ENCODE data around the gene ZNF619.

Gene ZNF619

DNA sequence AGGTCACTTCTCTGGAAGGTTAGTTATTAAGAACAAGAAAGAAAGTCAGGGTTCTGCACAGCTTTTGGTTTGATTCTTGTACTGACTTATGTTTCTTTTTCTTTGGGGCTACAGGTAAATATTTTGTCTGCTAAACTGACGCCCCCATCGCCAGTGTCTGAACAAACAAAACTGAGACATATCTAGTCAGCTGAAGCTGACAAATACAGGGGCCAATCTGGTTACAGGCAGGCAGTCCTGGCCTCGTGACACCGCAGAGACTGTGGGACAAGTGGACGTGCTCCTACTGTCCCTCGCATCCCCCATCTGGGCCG lies 24.4 kb upstream of the ZNF619 start:
- H3K4ac ChIP-seq (ENCODE audit: low read depth in 1 of 2, low read length in 2 of 2) = peak overlapping the region; percentile 5 to 88
- H3K4me3 ChIP-seq (ENCODE audit: insufficient read depth in 1 of 2, low read depth in 1 of 2, low read length in 2 of 2) = peak overlapping the region; percentile 62 to 84
- DNase-seq = no peak
- peaks cover 10% of the 10 kb centered on the region for H3K79me1 ChIP-seq (replicated peaks; ENCODE audit: low read length, poor library complexity, severe bottlenecking)
- H3K4me2 ChIP-seq (ENCODE audit: low read length, poor library complexity, severe bottlenecking) = peak overlapping the region; percentile 72
- peak overlapping the region; percentile 46 to 86 for H3K18ac ChIP-seq (ENCODE audit: low read depth in 1 of 2, low read length in 2 of 2)
- peak overlapping the region; percentile 0 for H2BK15ac ChIP-seq (ENCODE audit: low read depth, poor library complexity, severe bottlenecking)
- no peak overlapping the region for H2AK5ac ChIP-seq (ENCODE audit: low read length, severe bottlenecking)
- H2BK12ac ChIP-seq (ENCODE audit: low read length in 2 of 2) = peak overlapping the region in 1 of 2 experiments; percentile 29
- no peaks in the 10 kb centered on the region for H3K27me3 ChIP-seq (ENCODE audit: control insufficient read depth in 1 of 2, insufficient read depth in 1 of 2, low read length in 2 of 2)
- H3K9ac ChIP-seq (ENCODE audit: low read length) = peak overlapping the region; percentile 97
- no peaks in the 10 kb centered on the region for H3K9me3 ChIP-seq (ENCODE audit: control insufficient read depth, low read length)
- 7% methylated on average over 7 of the region's 7 CpGs for WGBS
- peak overlapping the region in 1 of 2 experiments; percentile 36 for H3K23ac ChIP-seq (ENCODE audit: low read length in 2 of 2)
- H2BK120ac ChIP-seq (ENCODE audit: low read depth, low read length) = peak overlapping the region; percentile 39
- H2BK5ac ChIP-seq (ENCODE audit: low read depth, low read length, poor library complexity, severe bottlenecking) = peak overlapping the region; percentile 19
- H3K27ac ChIP-seq (ENCODE audit: low read length, poor library complexity, severe bottlenecking) = peak overlapping the region; percentile 34
- peak overlapping the region; percentile 49 for H2AFZ ChIP-seq (ENCODE audit: low read depth, low read length)
- peak overlapping the region; percentile 61 for H4K8ac ChIP-seq (ENCODE audit: low read length)
- peaks cover 8% of the 10 kb centered on the region for H3K4me1 ChIP-seq (ENCODE audit: control insufficient read depth, insufficient read depth, low read depth, low read length)
- peaks cover 0 to 21% of the 10 kb centered on the region in 2 experiments for H3K36me3 ChIP-seq (ENCODE audit: control insufficient read depth in 1 of 2, insufficient read depth in 2 of 2, low read depth in 1 of 2, low read length in 2 of 2)
- peak overlapping the region in 1 of 2 experiments; percentile 90 for H3K14ac ChIP-seq (ENCODE audit: low read length in 2 of 2)
- H4K91ac ChIP-seq (ENCODE audit: low read length) = peak overlapping the region; percentile 48

DNA sequence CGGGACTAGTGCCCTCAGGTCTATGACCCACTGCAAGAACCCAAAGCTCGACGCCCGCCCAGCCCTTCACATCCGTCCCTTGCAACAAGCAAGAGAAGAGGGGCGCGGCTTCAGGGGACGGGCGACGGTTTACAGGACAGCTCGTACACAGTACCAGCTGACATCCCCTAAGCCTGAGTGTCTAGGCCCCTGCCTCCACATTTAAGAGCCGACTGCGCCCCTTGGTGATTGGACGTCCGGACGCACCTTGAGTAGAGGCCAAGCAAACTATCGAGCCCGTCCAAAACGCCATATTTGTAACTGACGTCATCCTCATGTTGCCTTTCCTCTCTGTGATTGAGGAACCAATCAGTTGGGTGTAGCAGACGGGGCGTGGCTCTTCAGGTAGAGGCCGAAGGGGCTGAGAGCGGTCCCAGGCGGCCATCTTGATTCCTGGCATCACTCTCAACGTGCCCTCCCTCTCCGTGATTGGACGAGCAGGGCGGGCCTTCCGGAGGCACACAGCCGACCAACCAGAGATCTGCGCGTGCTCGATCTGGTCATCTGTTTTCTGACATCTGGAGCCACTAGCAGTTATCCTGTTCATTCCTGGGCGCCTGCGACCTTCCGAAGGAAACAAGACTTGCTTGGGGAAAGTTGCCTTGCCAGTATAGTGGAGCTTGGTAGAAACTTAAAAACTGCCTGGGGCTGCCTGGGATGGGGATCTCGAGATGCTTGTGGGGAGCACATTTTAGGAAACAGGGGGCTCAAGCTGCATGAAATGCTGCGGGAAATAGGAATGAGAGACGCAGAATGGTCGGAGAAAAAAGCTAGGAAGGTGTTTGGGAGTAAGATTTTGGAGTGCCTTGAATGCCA lies 23.8 kb upstream of the ZNF619 start:
- WGBS = under 1% methylated on average over 41 of the region's 41 CpGs
- no peak overlapping the region for H2AK5ac ChIP-seq (ENCODE audit: low read length, severe bottlenecking)
- H2BK120ac ChIP-seq (ENCODE audit: low read depth, low read length) = peak overlapping the region; percentile 39
- peaks cover 8% of the 10 kb centered on the region for H3K4me1 ChIP-seq (ENCODE audit: control insufficient read depth, insufficient read depth, low read depth, low read length)
- H3K14ac ChIP-seq (ENCODE audit: low read length in 2 of 2) = peak overlapping the region in 1 of 2 experiments; percentile 90
- peak overlapping the region; percentile 62 to 84 for H3K4me3 ChIP-seq (ENCODE audit: insufficient read depth in 1 of 2, low read depth in 1 of 2, low read length in 2 of 2)
- H3K27ac ChIP-seq (ENCODE audit: low read length, poor library complexity, severe bottlenecking) = peak overlapping the region; percentile 34
- peaks cover 0 to 24% of the 10 kb centered on the region in 2 experiments for H3K36me3 ChIP-seq (ENCODE audit: control insufficient read depth in 1 of 2, insufficient read depth in 2 of 2, low read depth in 1 of 2, low read length in 2 of 2)
- DNase-seq = peak; percentile 99
- no peaks in the 10 kb centered on the region for H3K9me3 ChIP-seq (ENCODE audit: control insufficient read depth, low read length)
- peak overlapping the region; percentile 0 for H2BK15ac ChIP-seq (ENCODE audit: low read depth, poor library complexity, severe bottlenecking)
- H3K27me3 ChIP-seq (ENCODE audit: control insufficient read depth in 1 of 2, insufficient read depth in 1 of 2, low read length in 2 of 2) = no peaks in the 10 kb centered on the region
- H3K23ac ChIP-seq (ENCODE audit: low read length in 2 of 2) = peak overlapping the region in 1 of 2 experiments; percentile 36
- peak overlapping the region; percentile 48 to 86 for H3K18ac ChIP-seq (ENCODE audit: low read depth in 1 of 2, low read length in 2 of 2)
- peak overlapping the region; percentile 72 for H3K4me2 ChIP-seq (ENCODE audit: low read length, poor library complexity, severe bottlenecking)
- H4K91ac ChIP-seq (ENCODE audit: low read length) = peak overlapping the region; percentile 48
- H2BK5ac ChIP-seq (ENCODE audit: low read depth, low read length, poor library complexity, severe bottlenecking) = peak overlapping the region; percentile 19
- H3K79me1 ChIP-seq (replicated peaks; ENCODE audit: low read length, poor library complexity, severe bottlenecking) = peaks cover 10% of the 10 kb centered on the region
- H4K8ac ChIP-seq (ENCODE audit: low read length) = peak overlapping the region; percentile 61
- H3K4ac ChIP-seq (ENCODE audit: low read depth in 1 of 2, low read length in 2 of 2) = peak overlapping the region; percentile 5 to 88
- peak overlapping the region; percentile 97 for H3K9ac ChIP-seq (ENCODE audit: low read length)
- H2BK12ac ChIP-seq (ENCODE audit: low read length in 2 of 2) = peak overlapping the region in 1 of 2 experiments; percentile 29
- peak overlapping the region; percentile 49 for H2AFZ ChIP-seq (ENCODE audit: low read depth, low read length)

DNA sequence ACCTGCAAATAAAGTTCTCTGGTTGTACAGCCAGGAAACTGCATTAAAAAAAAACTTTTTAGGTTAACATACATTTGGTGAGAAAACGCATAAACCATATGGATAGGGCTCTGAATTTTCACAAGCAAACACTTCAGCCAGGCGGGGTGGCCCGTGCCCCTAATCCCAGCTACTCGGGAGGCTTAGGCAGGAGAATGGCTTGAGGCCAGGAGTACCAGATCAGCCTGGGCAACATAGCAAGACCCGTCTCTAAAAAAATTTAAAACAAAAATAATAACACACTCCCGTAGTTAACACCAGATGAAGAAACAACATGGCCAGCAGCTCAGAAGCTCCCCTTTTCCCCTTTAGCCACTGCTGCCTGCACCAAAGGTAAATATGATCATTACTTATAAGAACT lies 23.0 kb upstream of the ZNF619 start:
- H3K14ac ChIP-seq (ENCODE audit: low read length in 2 of 2) = no peak overlapping the region
- H3K4ac ChIP-seq (ENCODE audit: low read depth in 1 of 2, low read length in 2 of 2) = no peak overlapping the region
- no peaks in the 10 kb centered on the region for H3K27me3 ChIP-seq (ENCODE audit: control insufficient read depth in 1 of 2, insufficient read depth in 1 of 2, low read length in 2 of 2)
- DNase-seq = no peak
- no peak overlapping the region for H2BK15ac ChIP-seq (ENCODE audit: low read depth, poor library complexity, severe bottlenecking)
- peak overlapping the region; percentile 69 for H3K4me2 ChIP-seq (ENCODE audit: low read length, poor library complexity, severe bottlenecking)
- H2BK12ac ChIP-seq (ENCODE audit: low read length in 2 of 2) = no peak overlapping the region
- H4K91ac ChIP-seq (ENCODE audit: low read length) = no peak overlapping the region
- peak overlapping the region in 1 of 2 experiments; percentile 84 for H3K4me3 ChIP-seq (ENCODE audit: insufficient read depth in 1 of 2, low read depth in 1 of 2, low read length in 2 of 2)
- peaks cover 5 to 33% of the 10 kb centered on the region in 2 experiments for H3K36me3 ChIP-seq (ENCODE audit: control insufficient read depth in 1 of 2, insufficient read depth in 2 of 2, low read depth in 1 of 2, low read length in 2 of 2)
- H3K18ac ChIP-seq (ENCODE audit: low read depth in 1 of 2, low read length in 2 of 2) = no peak overlapping the region
- H2AFZ ChIP-seq (ENCODE audit: low read depth, low read length) = no peak overlapping the region
- no peak overlapping the region for H2BK120ac ChIP-seq (ENCODE audit: low read depth, low read length)
- peaks cover 12% of the 10 kb centered on the region for H3K4me1 ChIP-seq (ENCODE audit: control insufficient read depth, insufficient read depth, low read depth, low read length)
- no peak overlapping the region for H3K23ac ChIP-seq (ENCODE audit: low read length in 2 of 2)
- peak overlapping the region; percentile 97 for H3K9ac ChIP-seq (ENCODE audit: low read length)
- no peak overlapping the region for H2BK5ac ChIP-seq (ENCODE audit: low read depth, low read length, poor library complexity, severe bottlenecking)
- H3K27ac ChIP-seq (ENCODE audit: low read length, poor library complexity, severe bottlenecking) = no peak overlapping the region
- 55% methylated on average over 5 of the region's 6 CpGs for WGBS
- no peaks in the 10 kb centered on the region for H3K9me3 ChIP-seq (ENCODE audit: control insufficient read depth, low read length)
- H2AK5ac ChIP-seq (ENCODE audit: low read length, severe bottlenecking) = no peak overlapping the region
- peaks cover 10% of the 10 kb centered on the region for H3K79me1 ChIP-seq (replicated peaks; ENCODE audit: low read length, poor library complexity, severe bottlenecking)
- no peak overlapping the region for H4K8ac ChIP-seq (ENCODE audit: low read length)

DNA sequence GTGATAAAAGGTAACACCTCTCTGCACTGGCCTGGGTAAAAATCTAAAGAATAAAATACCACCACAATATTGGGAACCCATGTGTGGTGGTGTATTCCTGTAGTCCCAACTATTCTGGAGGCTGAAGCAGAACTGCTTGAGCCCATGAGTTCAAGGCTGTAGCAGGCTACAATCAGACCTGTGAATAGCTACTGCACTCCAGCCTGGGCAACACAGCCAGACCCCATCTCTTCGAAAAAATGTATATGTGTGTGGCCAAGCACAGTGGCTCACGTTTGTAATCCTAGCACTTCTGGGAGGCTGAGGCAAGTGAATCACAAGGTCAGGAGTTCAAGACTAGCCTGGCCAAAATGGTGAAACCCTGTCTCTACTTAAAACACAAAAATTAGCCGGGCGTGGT lies 21.6 kb upstream of the ZNF619 start:
- H3K23ac ChIP-seq (ENCODE audit: low read length in 2 of 2) = no peak overlapping the region
- H3K9me3 ChIP-seq (ENCODE audit: control insufficient read depth, low read length) = no peaks in the 10 kb centered on the region
- H2BK12ac ChIP-seq (ENCODE audit: low read length in 2 of 2) = no peak overlapping the region
- no peak overlapping the region for H2AFZ ChIP-seq (ENCODE audit: low read depth, low read length)
- H3K9ac ChIP-seq (ENCODE audit: low read length) = no peak overlapping the region
- H3K4me1 ChIP-seq (ENCODE audit: control insufficient read depth, insufficient read depth, low read depth, low read length) = peaks cover 14% of the 10 kb centered on the region
- no peak overlapping the region for H3K4me2 ChIP-seq (ENCODE audit: low read length, poor library complexity, severe bottlenecking)
- no peak overlapping the region for H3K18ac ChIP-seq (ENCODE audit: low read depth in 1 of 2, low read length in 2 of 2)
- H3K79me1 ChIP-seq (replicated peaks; ENCODE audit: low read length, poor library complexity, severe bottlenecking) = peaks cover 11% of the 10 kb centered on the region
- DNase-seq = no peak
- no peak overlapping the region for H2BK5ac ChIP-seq (ENCODE audit: low read depth, low read length, poor library complexity, severe bottlenecking)
- no peak overlapping the region for H2BK120ac ChIP-seq (ENCODE audit: low read depth, low read length)
- H3K4ac ChIP-seq (ENCODE audit: low read depth in 1 of 2, low read length in 2 of 2) = no peak overlapping the region
- WGBS = 89% methylated on average over 4 of the region's 4 CpGs
- H2BK15ac ChIP-seq (ENCODE audit: low read depth, poor library complexity, severe bottlenecking) = no peak overlapping the region
- no peak overlapping the region for H2AK5ac ChIP-seq (ENCODE audit: low read length, severe bottlenecking)
- H4K91ac ChIP-seq (ENCODE audit: low read length) = no peak overlapping the region
- H3K27me3 ChIP-seq (ENCODE audit: control insufficient read depth in 1 of 2, insufficient read depth in 1 of 2, low read length in 2 of 2) = no peaks in the 10 kb centered on the region
- H4K8ac ChIP-seq (ENCODE audit: low read length) = no peak overlapping the region
- H3K36me3 ChIP-seq (ENCODE audit: control insufficient read depth in 1 of 2, insufficient read depth in 2 of 2, low read depth in 1 of 2, low read length in 2 of 2) = peaks cover 12 to 37% of the 10 kb centered on the region in 2 experiments
- H3K4me3 ChIP-seq (ENCODE audit: insufficient read depth in 1 of 2, low read depth in 1 of 2, low read length in 2 of 2) = no peak overlapping the region
- H3K27ac ChIP-seq (ENCODE audit: low read length, poor library complexity, severe bottlenecking) = no peak overlapping the region
- H3K14ac ChIP-seq (ENCODE audit: low read length in 2 of 2) = no peak overlapping the region

Measured in mesenchymal stem cell (in vitro differentiated cells and primary cell).